Measurements from ENCODE around the gene CADM1. TPM values are rescaled to one million over a fixed set of nuclear protein-coding genes. Genes with fewer than 3 reads are reported as not detected.

The CADM1 gene
- total and polyA plus RNA-seq, 4 donors, result 31.7 to 243 (median 77.9) TPM

DNA sequence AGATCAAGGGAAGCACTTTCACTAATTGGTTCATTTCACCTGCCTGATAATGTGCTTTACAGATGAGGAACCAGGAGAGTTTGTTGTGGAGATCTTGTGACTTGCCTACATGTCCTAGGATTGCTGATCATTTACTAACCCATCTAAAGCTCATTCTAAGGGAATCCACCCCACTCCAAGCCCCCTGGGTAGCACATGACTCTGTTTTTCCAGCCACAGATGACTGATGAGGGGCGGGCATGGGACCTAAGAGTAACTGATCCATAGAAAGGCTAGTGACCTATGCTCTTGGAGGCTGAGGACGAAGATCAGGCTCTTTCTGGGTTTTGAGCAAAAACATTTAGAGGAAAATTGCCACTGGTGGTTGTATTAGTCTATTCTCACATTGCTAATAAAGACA lies 378.1 kb downstream of the CADM1 start:
- 83 to 89% methylated on average over 2 of the region's 2 CpGs for WGBS, 2 donors
- no peak overlapping the region for H3K4me3 ChIP-seq
- H3K9ac ChIP-seq (ENCODE audit: insufficient read depth in 1 of 2, low read length in 2 of 2), result no peak overlapping the region

DNA sequence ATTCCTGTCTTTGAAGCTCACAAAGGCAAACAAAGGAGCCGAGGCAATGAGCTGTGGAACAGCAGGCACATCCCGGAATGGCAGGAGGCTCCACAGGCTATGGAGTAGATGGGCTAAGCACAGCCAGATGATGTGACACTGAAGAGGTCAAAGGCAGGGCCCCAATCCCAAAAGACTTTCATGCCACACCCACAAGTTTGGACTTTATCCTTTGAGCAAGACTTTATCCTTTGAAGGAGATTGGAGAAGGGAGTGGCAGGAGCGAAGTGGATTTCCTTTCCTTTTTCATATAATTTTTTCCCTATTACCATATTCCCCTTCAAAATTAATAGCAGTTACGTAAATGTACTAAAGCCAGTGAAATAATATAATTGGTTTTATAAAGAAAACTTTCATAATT lies 379.4 kb downstream of the CADM1 start:
- no peaks in the 10 kb centered on the region for H3K36me3 ChIP-seq (ENCODE audit: control insufficient read depth in 4 of 4, insufficient read depth in 4 of 4, low read length in 4 of 4)
- ATAC-seq (ENCODE audit: insufficient read depth, low FRiP score) (no peak), DNase-seq (no peak)
- H3K27me3 ChIP-seq (ENCODE audit: control insufficient read depth in 3 of 3, insufficient read depth in 3 of 3, low read length in 2 of 3), result peaks cover 0 to 5% (median 0%) of the 10 kb centered on the region in 3 donors
- H3K9me3 ChIP-seq (ENCODE audit: control insufficient read depth in 4 of 4, insufficient read depth in 3 of 4, low read length in 3 of 4), result peaks cover 0 to 8% (median 0%) of the 10 kb centered on the region in 4 donors
- WGBS, 2 donors, result 78 to 85% methylated on average over 4 of the region's 4 CpGs
- H3K9ac ChIP-seq (ENCODE audit: insufficient read depth in 1 of 2, low read length in 2 of 2), result no peak overlapping the region
- H3K4me1 ChIP-seq (ENCODE audit: control insufficient read depth in 5 of 5, insufficient read depth in 5 of 5, low read length in 5 of 5), result peaks cover 0 to 4% (median 0%) of the 10 kb centered on the region in 5 donors
- no peak overlapping the region for H3K4me3 ChIP-seq
- H3K27ac ChIP-seq (ENCODE audit: low read depth in 1 of 2, low read length in 1 of 2), result no peak overlapping the region
- TF ChIP-seq, protein P1, sequence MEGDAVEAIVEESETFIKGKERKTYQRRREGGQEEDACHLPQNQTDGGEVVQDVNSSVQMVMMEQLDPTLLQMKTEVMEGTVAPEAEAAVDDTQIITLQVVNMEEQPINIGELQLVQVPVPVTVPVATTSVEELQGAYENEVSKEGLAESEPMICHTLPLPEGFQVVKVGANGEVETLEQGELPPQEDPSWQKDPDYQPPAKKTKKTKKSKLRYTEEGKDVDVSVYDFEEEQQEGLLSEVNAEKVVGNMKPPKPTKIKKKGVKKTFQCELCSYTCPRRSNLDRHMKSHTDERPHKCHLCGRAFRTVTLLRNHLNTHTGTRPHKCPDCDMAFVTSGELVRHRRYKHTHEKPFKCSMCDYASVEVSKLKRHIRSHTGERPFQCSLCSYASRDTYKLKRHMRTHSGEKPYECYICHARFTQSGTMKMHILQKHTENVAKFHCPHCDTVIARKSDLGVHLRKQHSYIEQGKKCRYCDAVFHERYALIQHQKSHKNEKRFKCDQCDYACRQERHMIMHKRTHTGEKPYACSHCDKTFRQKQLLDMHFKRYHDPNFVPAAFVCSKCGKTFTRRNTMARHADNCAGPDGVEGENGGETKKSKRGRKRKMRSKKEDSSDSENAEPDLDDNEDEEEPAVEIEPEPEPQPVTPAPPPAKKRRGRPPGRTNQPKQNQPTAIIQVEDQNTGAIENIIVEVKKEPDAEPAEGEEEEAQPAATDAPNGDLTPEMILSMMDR (IDR thresholded peaks at IDR 0.05; ENCODE audit: control extremely low read depth, extremely low read depth), result no peak

More for the DNA sequence above, 378.1 kb downstream of the CADM1 start:
- peaks cover 0 to 5% (median 0%) of the 10 kb centered on the region in 3 donors for H3K27me3 ChIP-seq (ENCODE audit: control insufficient read depth in 3 of 3, insufficient read depth in 3 of 3, low read length in 2 of 3)
- no peaks in the 10 kb centered on the region for H3K36me3 ChIP-seq (ENCODE audit: control insufficient read depth in 4 of 4, insufficient read depth in 4 of 4, low read length in 4 of 4)
- TF ChIP-seq, protein P1 (IDR thresholded peaks at IDR 0.05; ENCODE audit: control extremely low read depth, extremely low read depth), result no peak
- no peak overlapping the region for H3K27ac ChIP-seq (ENCODE audit: low read depth in 1 of 2, low read length in 1 of 2)
- H3K4me1 ChIP-seq (ENCODE audit: control insufficient read depth in 5 of 5, insufficient read depth in 5 of 5, low read length in 5 of 5), result peaks cover 0 to 12% (median 0%) of the 10 kb centered on the region in 5 donors
- ATAC-seq (ENCODE audit: insufficient read depth, low FRiP score) (no peak), DNase-seq (no peak)
- H3K9me3 ChIP-seq (ENCODE audit: control insufficient read depth in 4 of 4, insufficient read depth in 3 of 4, low read length in 3 of 4), result peaks cover 0 to 8% (median 0%) of the 10 kb centered on the region in 4 donors

- H3K4me3 ChIP-seq, result no peak overlapping the region
- DNase-seq (no peak), ATAC-seq (ENCODE audit: insufficient read depth, low FRiP score) (no peak)
- H3K36me3 ChIP-seq (ENCODE audit: control insufficient read depth in 4 of 4, insufficient read depth in 4 of 4, low read length in 4 of 4), result no peaks in the 10 kb centered on the region
- no peak overlapping the region for H3K9ac ChIP-seq (ENCODE audit: insufficient read depth in 1 of 2, low read length in 2 of 2)
- no peak overlapping the region for H3K27ac ChIP-seq (ENCODE audit: low read depth in 1 of 2, low read length in 1 of 2)
- peaks cover 0 to 8% (median 0%) of the 10 kb centered on the region in 4 donors for H3K9me3 ChIP-seq (ENCODE audit: control insufficient read depth in 4 of 4, insufficient read depth in 3 of 4, low read length in 3 of 4)
- H3K4me1 ChIP-seq (ENCODE audit: control insufficient read depth in 5 of 5, insufficient read depth in 5 of 5, low read length in 5 of 5), result no peaks in the 10 kb centered on the region
- peaks cover 0 to 5% (median 0%) of the 10 kb centered on the region in 3 donors for H3K27me3 ChIP-seq (ENCODE audit: control insufficient read depth in 3 of 3, insufficient read depth in 3 of 3, low read length in 2 of 3)
- TF ChIP-seq, protein P1 (IDR thresholded peaks at IDR 0.05; ENCODE audit: control extremely low read depth, extremely low read depth), result no peak
- 83 to 84% methylated on average over 7 of the region's 7 CpGs for WGBS, 2 donors
Measured at GRCh38 chr11:115123641-115124040, 380.6 kb downstream of the CADM1 start.

DNA sequence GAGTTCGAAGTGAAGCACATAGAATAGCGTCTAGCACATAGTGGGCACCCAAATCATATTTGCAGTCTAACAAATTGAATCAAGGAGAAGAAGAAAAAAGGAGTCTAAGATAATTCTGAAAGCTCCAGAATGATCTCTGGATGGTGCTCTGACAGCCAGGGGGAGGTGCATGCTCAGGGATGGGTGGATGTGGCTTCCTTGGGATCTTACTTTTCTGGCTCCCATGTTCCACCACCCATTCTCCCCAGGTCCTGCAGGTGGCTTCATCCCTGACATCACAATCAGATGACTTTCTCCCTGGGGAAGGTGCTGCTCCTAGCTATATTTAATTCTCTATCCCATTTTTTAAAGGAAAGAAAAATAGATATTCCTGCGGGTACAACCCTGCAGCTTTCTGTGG lies 381.9 kb downstream of the CADM1 start:
- Histone ChIP-seq H3K27me3 (ENCODE audit: control insufficient read depth in 3 of 3, insufficient read depth in 3 of 3, low read length in 2 of 3) (peaks cover 0 to 2% (median 0%) of the 10 kb centered on the region in 3 donors), H3K4me1 (ENCODE audit: control insufficient read depth in 5 of 5, insufficient read depth in 5 of 5, low read length in 5 of 5) (no peaks in the 10 kb centered on the region), H3K4me3 (no peak overlapping the region), H3K9me3 (ENCODE audit: control insufficient read depth in 4 of 4, insufficient read depth in 3 of 4, low read length in 3 of 4) (peaks cover 0 to 3% (median 0%) of the 10 kb centered on the region in 4 donors), H3K36me3 (ENCODE audit: control insufficient read depth in 4 of 4, insufficient read depth in 4 of 4, low read length in 4 of 4) (no peaks in the 10 kb centered on the region), H3K9ac (ENCODE audit: insufficient read depth in 1 of 2, low read length in 2 of 2) (no peak overlapping the region), H3K27ac (ENCODE audit: low read depth in 1 of 2, low read length in 1 of 2) (no peak overlapping the region)
- 89 to 92% methylated on average over 3 of the region's 3 CpGs for WGBS, 2 donors
- ATAC-seq (ENCODE audit: insufficient read depth, low FRiP score) (no peak), DNase-seq (no peak)
- TF ChIP-seq, protein P1 (IDR thresholded peaks at IDR 0.05; ENCODE audit: control extremely low read depth, extremely low read depth), result no peak
